BE2C (cell line): ENCODE results near the gene ST6GALNAC1.
A peak's percentile ranks its signal among the peaks of the same experiment; 100 is the strongest.
"Not testable (repeated sequence)": the region's sequence is repeated elsewhere in the genome, so short reads cannot be mapped to it uniquely, and the experiment has no call there.

Source experiments
- DNase-seq: peaks from one replicate; pipeline ENCODE4 v3.0.0-alpha.2; 2020
- H3K27me3 ChIP-seq: fragments of 250-450 bp; sonication (Bioruptor Pico); 2 replicates; pipeline ENCODE4 v1.5.1; 2020; ENCODE audit warnings: mild to moderate bottlenecking
- H3K36me3 ChIP-seq: fragments of 250-450 bp; sonication (Bioruptor Pico); 2 replicates; pipeline ENCODE4 v1.5.1; 2020; ENCODE audit warnings: mild to moderate bottlenecking
- H3K4me1 ChIP-seq: fragments of 250-450 bp; sonication (Bioruptor Pico); 2 replicates; pipeline ENCODE4 v1.5.1; 2020
- H3K4me3 ChIP-seq: 2 replicates; pipeline ENCODE4 v1.5.1; 2011; ENCODE audit warnings: low read depth, low read length
- H3K9me3 ChIP-seq: fragments of 250-450 bp; sonication (Bioruptor Pico); 2 replicates; pipeline ENCODE4 v1.5.1; 2020
- CTCF ChIP-seq: IDR thresholded peaks from 2 replicates; pipeline ENCODE4 v1.5.1; 2012; ENCODE audit warnings: mild to moderate bottlenecking, low read depth, low read length

Gene ST6GALNAC1

GRCh38 chr17:76642994-76643393, 563 bp downstream of the ST6GALNAC1 start:
- H3K4me3 ChIP-seq = no peak overlapping the region

GRCh38 chr17:76642032-76642561, 1.5 kb downstream of the ST6GALNAC1 start:
- no peak for TF ChIP-seq CTCF
- Histone ChIP-seq H3K27me3 (no peaks in the 10 kb centered on the region), H3K9me3 (no peaks in the 10 kb centered on the region; the same call in 1 of the 2 replicates), H3K36me3 (no peaks in the 10 kb centered on the region), H3K4me3 (no peak overlapping the region), H3K4me1 (peaks cover 15% of the 10 kb centered on the region)
- DNase-seq = no peak

More at GRCh38 chr17:76642994-76643393, 563 bp downstream of the ST6GALNAC1 start:
- no peak for DNase-seq
- no peaks in the 10 kb centered on the region for H3K27me3 ChIP-seq
- peaks cover 15% of the 10 kb centered on the region for H3K4me1 ChIP-seq
- H3K9me3 ChIP-seq = no peaks in the 10 kb centered on the region; the same call in 1 of the 2 replicates
- no peaks in the 10 kb centered on the region for H3K36me3 ChIP-seq
- no peak for TF ChIP-seq CTCF

- Histone ChIP-seq H3K4me1 (peaks cover 15% of the 10 kb centered on the region), H3K36me3 (no peaks in the 10 kb centered on the region), H3K4me3 (no peak overlapping the region), H3K9me3 (no peaks in the 10 kb centered on the region; the same call in 1 of the 2 replicates), H3K27me3 (no peaks in the 10 kb centered on the region)
- TF ChIP-seq CTCF = no peak
- no peak for DNase-seq
Measured at GRCh38 chr17:76641501-76641900, 2.1 kb downstream of the ST6GALNAC1 start.

GRCh38 chr17:76640550-76641380, 2.8 kb downstream of the ST6GALNAC1 start:
- no peak overlapping the region for H3K4me3 ChIP-seq
- H3K4me1 ChIP-seq = peaks cover 22% of the 10 kb centered on the region
- H3K27me3 ChIP-seq = no peaks in the 10 kb centered on the region
- no peaks in the 10 kb centered on the region for H3K36me3 ChIP-seq
- peak; percentile 27 for DNase-seq
- H3K9me3 ChIP-seq = no peaks in the 10 kb centered on the region
- no peak for TF ChIP-seq CTCF

- Histone ChIP-seq H3K9me3 (no peaks in the 10 kb centered on the region), H3K27me3 (no peaks in the 10 kb centered on the region), H3K4me1 (peaks cover 25% of the 10 kb centered on the region), H3K36me3 (no peaks in the 10 kb centered on the region), H3K4me3 (no peak overlapping the region)
- no peak for TF ChIP-seq CTCF
- DNase-seq = no peak
Measured at GRCh38 chr17:76638263-76638662, 5.3 kb downstream of the ST6GALNAC1 start.

GRCh38 chr17:76636486-76637206, 6.9 kb downstream of the ST6GALNAC1 start:
- H3K9me3 ChIP-seq, H3K36me3 ChIP-seq, H3K4me3 ChIP-seq, H3K27me3 ChIP-seq, DNase-seq: not testable (repeated sequence)
- H3K4me1 ChIP-seq = peaks cover 25% of the 10 kb centered on the region
